HEK293 (cell line): ENCODE results near the gene CSHL1.
"Not testable (repeated sequence)": the region's sequence is repeated elsewhere in the genome, so short reads cannot be mapped to it uniquely, and the experiment has no call there.

Source experiments
- CTCF ChIP-seq: fragments of 450-650 bp; formaldehyde crosslinking; IDR thresholded peaks from 2 replicates; pipeline ENCODE4 v1.5.1; 2016; ENCODE audit warnings: missing biosample characterization, missing genetic modification characterization
- KLF16 ChIP-seq: fragments of 450-650 bp; formaldehyde crosslinking; IDR thresholded peaks from 2 replicates; pipeline ENCODE4 v1.5.1; 2017; ENCODE audit warnings: missing biosample characterization, missing genetic modification characterization
- ZBTB7A ChIP-seq: fragments of 450-650 bp; formaldehyde crosslinking; IDR thresholded peaks from 2 replicates; pipeline ENCODE4 v1.5.1; 2016; ENCODE audit warnings: low read depth, missing biosample characterization, missing genetic modification characterization
- ZEB2 ChIP-seq: fragments of 450-650 bp; formaldehyde crosslinking; IDR thresholded peaks from 2 replicates; pipeline ENCODE4 v1.5.1; 2016; ENCODE audit warnings: missing biosample characterization, missing genetic modification characterization
- ZNF132 ChIP-seq: fragments of 450-650 bp; formaldehyde crosslinking; IDR thresholded peaks from 2 replicates; pipeline ENCODE4 v1.5.1; 2017; ENCODE audit warnings: missing biosample characterization, missing genetic modification characterization, borderline replicate concordance
- ZNF792 ChIP-seq: fragments of 450-650 bp; formaldehyde crosslinking; IDR thresholded peaks from 2 replicates; pipeline ENCODE4 v1.5.1; 2016; ENCODE audit warnings: missing biosample characterization, missing genetic modification characterization

DNA sequence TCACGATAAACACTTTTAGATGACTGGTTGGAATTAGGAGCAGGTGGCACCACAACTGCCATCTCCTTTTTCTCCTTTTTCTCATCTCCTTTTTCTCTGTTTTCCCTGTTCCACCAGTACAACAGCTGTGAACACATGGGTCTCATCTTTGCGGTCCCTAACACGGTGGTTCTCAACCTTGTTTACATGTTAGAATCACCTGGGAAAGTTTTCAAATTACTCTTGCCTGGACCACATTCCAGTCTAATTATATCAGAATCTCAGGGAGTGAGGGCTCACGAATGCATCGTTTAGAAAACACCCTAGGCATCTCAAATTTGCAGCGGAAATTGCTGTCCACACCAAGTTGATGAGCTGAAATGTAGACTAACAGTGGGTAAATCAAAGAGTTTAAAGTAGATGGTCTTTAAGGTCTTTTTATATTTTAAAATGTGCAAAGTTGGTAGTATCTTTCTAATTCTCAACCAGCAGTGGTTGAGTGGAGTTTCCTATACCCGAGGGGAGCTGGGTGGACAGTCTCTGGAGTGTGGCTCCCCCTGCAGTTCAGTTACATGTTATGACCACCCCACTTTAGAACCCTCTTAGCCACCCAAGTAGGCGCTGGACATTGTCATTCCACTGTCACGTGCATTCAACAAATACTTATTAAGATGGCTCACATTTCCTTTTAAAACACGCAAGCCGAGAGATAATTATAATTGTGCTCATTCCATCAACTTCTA, 18.6 kb downstream of the CSHL1 start:
- TF ChIP-seq KLF16 (tag by site-specific recombination); CTCF (tag by site-specific recombination); ZNF792 (tag by site-specific recombination); ZNF132 (tag by site-specific recombination); ZEB2 (tag by site-specific recombination); ZBTB7A: not testable (repeated sequence)
